Loucy (cell line): ENCODE data around the gene SRPRB.

Experiments
- H2AFZ ChIP-seq: fragments of 200-600 bp; sonication (generic); 2 replicates; pipeline ENCODE4 v1.6.0; 2016; ENCODE audit warnings: antibody characterized with exemption, mild to moderate bottlenecking, low read length, moderate library complexity
- H3F3A ChIP-seq: fragments of 200-600 bp; 2 replicates; pipeline ENCODE4 v1.6.0; 2016; ENCODE audit warnings: antibody characterized with exemption, low read depth, mild to moderate bottlenecking
- H3K27me3 ChIP-seq: fragments of 200-600 bp; sonication (generic); 2 replicates; pipeline ENCODE4 v1.6.1; 2014; ENCODE audit warnings: low read length, mild to moderate bottlenecking; ENCODE audit not compliant: insufficient read depth, poor library complexity, severe bottlenecking
- H3K36me3 ChIP-seq: fragments of 200-600 bp; sonication (generic); 2 replicates; pipeline ENCODE4 v1.6.1; 2016; ENCODE audit warnings: low read length; ENCODE audit not compliant: insufficient read depth
- H3K4me1 ChIP-seq: fragments of 200-600 bp; sonication (generic); 2 replicates; pipeline ENCODE4 v1.5.1; 2014; ENCODE audit warnings: low read length, mild to moderate bottlenecking; ENCODE audit not compliant: insufficient read depth, poor library complexity, severe bottlenecking
- H3K4me2 ChIP-seq: fragments of 200-600 bp; sonication (generic); 2 replicates; pipeline ENCODE4 v1.6.0; 2014; ENCODE audit warnings: antibody characterized with exemption, low read length, low read depth, mild to moderate bottlenecking; ENCODE audit not compliant: poor library complexity, severe bottlenecking
- H3K4me3 ChIP-seq: fragments of 200-600 bp; sonication (generic); 2 replicates; pipeline ENCODE4 v1.5.1; 2014; ENCODE audit warnings: low read length, mild to moderate bottlenecking, mixed read lengths; ENCODE audit not compliant: poor library complexity, severe bottlenecking
- H3K79me2 ChIP-seq: fragments of 200-600 bp; sonication (generic); 2 replicates; pipeline ENCODE4 v1.6.1; 2014; ENCODE audit warnings: low read length; ENCODE audit not compliant: insufficient read depth
- H3K9ac ChIP-seq: fragments of 200-600 bp; sonication (generic); 2 replicates; pipeline ENCODE4 v1.6.0; 2014; ENCODE audit warnings: mild to moderate bottlenecking, low read depth, low read length, moderate library complexity; ENCODE audit not compliant: poor library complexity, severe bottlenecking
- H3K9me2 ChIP-seq: fragments of 200-600 bp; sonication (generic); replicated peaks from 2 replicates; pipeline ENCODE4 v1.6.1; 2016; ENCODE audit warnings: low read depth, low read length, mixed read lengths
- H3K9me3 ChIP-seq: fragments of 200-600 bp; sonication (generic); 2 replicates; pipeline ENCODE4 v1.6.1; 2014; ENCODE audit warnings: mild to moderate bottlenecking, antibody characterized with exemption, low read length, low read depth; ENCODE audit not compliant: insufficient read depth
- H4K20me1 ChIP-seq: fragments of 200-600 bp; sonication (generic); 2 replicates; pipeline ENCODE4 v1.6.0; 2014; ENCODE audit warnings: antibody characterized with exemption, low read length, mild to moderate bottlenecking; ENCODE audit not compliant: insufficient read depth, poor library complexity, severe bottlenecking
- CTCF ChIP-seq: fragments of 200-600 bp; sonication (generic); conservative IDR thresholded peaks from 2 replicates; pipeline ENCODE4 v1.5.1; 2014; ENCODE audit warnings: mild to moderate bottlenecking, antibody characterized with exemption, low read length
- EZH2phosphoT487 ChIP-seq: fragments of 200-600 bp; IDR thresholded peaks from 2 replicates; pipeline ENCODE4 v1.6.1; 2018; ENCODE audit warnings: antibody characterized with exemption, mild to moderate bottlenecking, moderate library complexity, borderline replicate concordance

SRPRB gene

GRCh38 chr3:133763797-133764683, 41.6 kb upstream of the SRPRB start:
- Histone ChIP-seq H3K9ac (no peak overlapping the region), H3K4me1 (no peaks in the 10 kb centered on the region), H3K4me2 (no peak overlapping the region), H3K4me3 (no peak overlapping the region), H3K79me2 (no peaks in the 10 kb centered on the region), H3K36me3 (no peaks in the 10 kb centered on the region), H4K20me1 (no peaks in the 10 kb centered on the region), H3K9me2 (no peaks in the 10 kb centered on the region), H3F3A (no peaks in the 10 kb centered on the region), H3K27me3 (no peaks in the 10 kb centered on the region), H3K9me3 (no peaks in the 10 kb centered on the region), H2AFZ (no peak overlapping the region)
- TF ChIP-seq CTCF (no peak), EZH2phosphoT487 (no peak)

- Histone ChIP-seq H2AFZ (no peak overlapping the region), H3K4me1 (no peaks in the 10 kb centered on the region), H3F3A (no peaks in the 10 kb centered on the region), H3K9me3 (no peaks in the 10 kb centered on the region), H3K4me2 (no peak overlapping the region), H3K79me2 (no peaks in the 10 kb centered on the region), H3K9ac (no peak overlapping the region), H3K36me3 (no peaks in the 10 kb centered on the region), H3K9me2 (no peaks in the 10 kb centered on the region), H4K20me1 (no peaks in the 10 kb centered on the region), H3K27me3 (no peaks in the 10 kb centered on the region), H3K4me3 (no peak overlapping the region)
- no peak for TF ChIP-seq EZH2phosphoT487
- TF ChIP-seq CTCF, result no peak
Measured at GRCh38 chr3:133765256-133765655, 40.4 kb upstream of the SRPRB start.

- Histone ChIP-seq H3K79me2 (no peaks in the 10 kb centered on the region), H3K27me3 (no peaks in the 10 kb centered on the region), H3K9me3 (no peaks in the 10 kb centered on the region), H3K36me3 (no peaks in the 10 kb centered on the region), H2AFZ (no peak overlapping the region), H3F3A (no peaks in the 10 kb centered on the region), H3K9ac (no peak overlapping the region), H3K4me1 (no peaks in the 10 kb centered on the region), H3K4me3 (no peak overlapping the region), H4K20me1 (no peaks in the 10 kb centered on the region), H3K4me2 (no peak overlapping the region), H3K9me2 (no peaks in the 10 kb centered on the region)
- TF ChIP-seq EZH2phosphoT487 (no peak), CTCF (no peak)
Measured at GRCh38 chr3:133767607-133768006, 38.0 kb upstream of the SRPRB start.
